OCI-LY3 (cell line): ENCODE data around the gene CA6.

ENCODE experiments used
- H2AFZ ChIP-seq: fragments of 200-600, 300-600 bp; shearing (Covaris generic); 2 replicates; pipeline ENCODE4 v1.6.0; 2014; ENCODE audit warnings: antibody characterized with exemption, low read depth, low read length
- H3K27ac ChIP-seq: fragments of 200-600, 300-600 bp; sonication (generic); 2 replicates; pipeline ENCODE4 v1.5.1; 2014; ENCODE audit warnings: mild to moderate bottlenecking, low read length, moderate library complexity, mixed read lengths
- H3K27me3 ChIP-seq: fragments of 200-600, 300-600 bp; sonication (generic); 2 replicates; pipeline ENCODE4 v1.6.1; 2014; ENCODE audit warnings: low read depth, low read length, mixed read lengths
- H3K36me3 ChIP-seq: fragments of 200-600, 300-600 bp; sonication (generic); replicated peaks from 2 replicates; pipeline ENCODE3; 2014; ENCODE audit warnings: low read depth, low read length, mixed read lengths
- H3K4me1 ChIP-seq: fragments of 300-600, 200-600 bp; sonication (generic); 2 replicates; pipeline ENCODE4 v1.6.1; 2014; ENCODE audit warnings: low read length, mixed read lengths
- H3K4me2 ChIP-seq: fragments of 200-600, 300-600 bp; sonication (generic); 2 replicates; pipeline ENCODE4 v1.6.1; 2014; ENCODE audit warnings: low read length, mixed read lengths
- H3K4me3 ChIP-seq: fragments of 300-600, 200-600 bp; sonication (generic); 2 replicates; pipeline ENCODE4 v1.5.1; 2014; ENCODE audit warnings: antibody characterized with exemption, mild to moderate bottlenecking, low read length, moderate library complexity
- H3K79me2 ChIP-seq: fragments of 300-600, 200-600 bp; shearing (Covaris generic); 2 replicates; pipeline ENCODE4 v1.6.1; 2014; ENCODE audit warnings: mild to moderate bottlenecking, low read length, mixed read lengths
- H3K9ac ChIP-seq: fragments of 300-600, 200-600 bp; shearing (Covaris generic); 2 replicates; pipeline ENCODE4 v1.6.0; 2014; ENCODE audit warnings: mild to moderate bottlenecking, low read length, moderate library complexity
- H3K9me3 ChIP-seq: fragments of 200-600, 300-600 bp; shearing (Covaris generic); 2 replicates; pipeline ENCODE4 v1.6.1; 2014; ENCODE audit warnings: low read length, mixed read lengths; ENCODE audit not compliant: insufficient read depth
- H4K20me1 ChIP-seq: fragments of 200-600, 300-600 bp; sonication (generic); 2 replicates; pipeline ENCODE4 v1.6.1; 2016; ENCODE audit warnings: low read length, mixed read lengths; ENCODE audit not compliant: insufficient read depth
- EZH2phosphoT487 ChIP-seq: fragments of 200-600 bp; shearing (Covaris generic); IDR thresholded peaks from 2 replicates; pipeline ENCODE4 v1.6.1; 2018; ENCODE audit warnings: antibody characterized with exemption, mixed run types, low read depth
- TF ChIP-seq, protein P1 (sequence below): fragments of 200-600, 300-600 bp; sonication (generic); IDR thresholded peaks from 2 replicates; pipeline ENCODE4 v1.5.1; 2014; ENCODE audit warnings: antibody characterized with exemption, low read length, low read depth

CA6 gene

DNA sequence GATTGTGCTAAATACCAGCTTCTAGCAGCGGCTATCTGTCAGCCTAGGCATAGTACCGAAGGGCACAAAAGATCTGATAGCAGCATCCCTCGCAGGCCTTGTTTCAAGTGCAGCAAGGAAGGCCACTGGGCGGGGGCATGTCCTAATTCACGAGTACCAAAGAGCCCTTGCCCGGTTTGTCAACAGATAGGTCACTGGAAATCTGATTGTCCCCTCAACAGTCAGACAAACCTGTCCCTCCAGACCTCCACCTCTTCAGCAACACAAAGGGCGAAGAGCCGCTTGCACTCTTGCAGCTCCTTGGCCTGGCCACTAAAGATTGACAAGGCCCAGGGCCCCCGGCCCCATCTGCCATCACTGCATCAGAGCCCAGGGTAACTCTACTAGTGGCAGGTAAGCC is 22.7 kb upstream of the CA6 start:
- H3K4me1 ChIP-seq: no peaks in the 10 kb centered on the region
- no peak overlapping the region for H3K9ac ChIP-seq
- no peak overlapping the region for H3K4me3 ChIP-seq
- H3K27me3 ChIP-seq: peaks cover 8% of the 10 kb centered on the region; the same call in 1 of the 2 replicates
- no peaks in the 10 kb centered on the region for H4K20me1 ChIP-seq
- TF ChIP-seq EZH2phosphoT487: no peak
- TF ChIP-seq, protein P1, sequence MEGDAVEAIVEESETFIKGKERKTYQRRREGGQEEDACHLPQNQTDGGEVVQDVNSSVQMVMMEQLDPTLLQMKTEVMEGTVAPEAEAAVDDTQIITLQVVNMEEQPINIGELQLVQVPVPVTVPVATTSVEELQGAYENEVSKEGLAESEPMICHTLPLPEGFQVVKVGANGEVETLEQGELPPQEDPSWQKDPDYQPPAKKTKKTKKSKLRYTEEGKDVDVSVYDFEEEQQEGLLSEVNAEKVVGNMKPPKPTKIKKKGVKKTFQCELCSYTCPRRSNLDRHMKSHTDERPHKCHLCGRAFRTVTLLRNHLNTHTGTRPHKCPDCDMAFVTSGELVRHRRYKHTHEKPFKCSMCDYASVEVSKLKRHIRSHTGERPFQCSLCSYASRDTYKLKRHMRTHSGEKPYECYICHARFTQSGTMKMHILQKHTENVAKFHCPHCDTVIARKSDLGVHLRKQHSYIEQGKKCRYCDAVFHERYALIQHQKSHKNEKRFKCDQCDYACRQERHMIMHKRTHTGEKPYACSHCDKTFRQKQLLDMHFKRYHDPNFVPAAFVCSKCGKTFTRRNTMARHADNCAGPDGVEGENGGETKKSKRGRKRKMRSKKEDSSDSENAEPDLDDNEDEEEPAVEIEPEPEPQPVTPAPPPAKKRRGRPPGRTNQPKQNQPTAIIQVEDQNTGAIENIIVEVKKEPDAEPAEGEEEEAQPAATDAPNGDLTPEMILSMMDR: no peak
- no peak overlapping the region for H3K27ac ChIP-seq
- H3K4me2 ChIP-seq: no peak overlapping the region
- H2AFZ ChIP-seq: no peak overlapping the region
- no peaks in the 10 kb centered on the region for H3K9me3 ChIP-seq
- H3K36me3 ChIP-seq: no peaks in the 10 kb centered on the region
- no peaks in the 10 kb centered on the region for H3K79me2 ChIP-seq

GRCh38 chr1:8925406-8925805 is 20.3 kb upstream of the CA6 start:
- Histone ChIP-seq H3K9ac (no peak overlapping the region), H3K4me3 (no peak overlapping the region), H3K4me2 (no peak overlapping the region), H3K79me2 (no peaks in the 10 kb centered on the region), H3K27ac (no peak overlapping the region), H2AFZ (no peak overlapping the region), H3K4me1 (no peaks in the 10 kb centered on the region), H3K27me3 (peaks cover 8% of the 10 kb centered on the region; the same call in 1 of the 2 replicates), H4K20me1 (no peaks in the 10 kb centered on the region), H3K9me3 (no peaks in the 10 kb centered on the region), H3K36me3 (no peaks in the 10 kb centered on the region)
- no peak for TF ChIP-seq EZH2phosphoT487
- TF ChIP-seq, protein P1: no peak

DNA sequence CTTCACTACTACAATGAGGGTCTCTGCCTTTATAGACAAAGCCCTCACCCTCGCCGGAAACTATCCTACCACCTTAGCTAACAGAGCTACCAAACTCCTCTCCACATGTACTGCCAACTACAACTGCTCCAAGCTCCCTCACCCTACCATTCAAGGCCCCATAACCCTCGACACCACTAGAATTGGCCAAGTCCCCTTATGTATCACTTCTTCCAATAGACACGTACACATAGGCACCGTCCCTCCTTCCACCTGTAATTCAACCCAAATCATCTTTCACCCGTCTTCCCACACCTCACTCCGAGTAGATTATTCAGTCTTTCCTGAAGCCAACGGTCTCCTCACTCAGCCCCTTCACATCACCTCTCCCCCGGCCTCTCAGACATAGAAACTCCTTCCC is 19.7 kb upstream of the CA6 start:
- Histone ChIP-seq H3K4me3 (no peak overlapping the region), H2AFZ (no peak overlapping the region), H3K36me3 (no peaks in the 10 kb centered on the region), H3K9ac (no peak overlapping the region), H3K4me2 (no peak overlapping the region), H4K20me1 (no peaks in the 10 kb centered on the region), H3K27me3 (peaks cover 8% of the 10 kb centered on the region; the same call in 1 of the 2 replicates), H3K9me3 (no peaks in the 10 kb centered on the region), H3K27ac (no peak overlapping the region), H3K79me2 (no peaks in the 10 kb centered on the region), H3K4me1 (no peaks in the 10 kb centered on the region)
- TF ChIP-seq, protein P1: no peak
- no peak for TF ChIP-seq EZH2phosphoT487

DNA sequence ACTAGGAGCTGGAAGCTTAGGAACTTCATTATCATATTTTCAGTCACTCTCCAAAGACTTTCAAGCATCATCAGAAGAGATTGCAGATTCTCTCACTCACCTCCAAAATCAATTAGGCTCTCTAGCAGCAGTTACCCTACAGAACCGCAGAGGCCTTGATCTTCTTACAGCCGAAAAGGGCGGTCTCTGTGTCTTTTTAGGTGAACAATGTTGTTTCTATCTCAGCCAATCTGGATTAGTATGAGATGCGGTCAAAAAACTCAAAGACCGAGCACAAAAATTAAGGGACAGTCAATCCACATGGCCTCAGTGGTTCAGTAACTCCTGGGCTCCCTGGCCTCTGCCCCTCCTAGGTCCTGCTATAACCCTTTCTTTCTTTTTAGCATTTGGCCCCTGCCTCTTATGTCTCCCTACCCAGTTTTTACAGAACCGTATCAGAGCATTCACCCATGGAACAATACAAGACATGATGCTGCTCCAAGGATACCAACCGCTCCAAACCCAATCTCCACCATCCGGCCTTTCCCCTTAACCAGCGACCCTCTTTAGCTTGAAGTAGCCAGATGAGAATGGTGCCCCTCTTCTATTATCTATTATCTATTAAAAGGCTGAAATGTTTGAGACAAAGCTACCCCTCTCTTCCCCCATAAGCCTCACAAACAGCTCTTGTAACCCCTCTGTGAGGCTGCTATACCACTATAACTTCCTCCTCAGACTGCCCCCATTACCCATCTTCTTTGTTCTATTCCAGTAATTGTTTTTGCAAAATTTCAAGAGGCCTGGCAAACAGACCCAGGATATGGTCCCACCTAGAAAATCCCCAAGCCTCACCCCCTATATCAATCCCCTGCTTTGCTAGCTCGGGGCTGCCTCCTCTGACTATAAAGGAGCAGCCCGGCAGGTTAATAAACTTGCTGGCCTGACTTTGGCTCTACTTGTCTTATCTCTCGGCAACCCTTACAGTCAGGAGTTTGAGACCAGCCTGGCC is 18.7 kb upstream of the CA6 start:
- Histone ChIP-seq H3K27me3 (peaks cover 8% of the 10 kb centered on the region; the same call in 1 of the 2 replicates), H3K27ac (no peak overlapping the region), H3K79me2 (no peaks in the 10 kb centered on the region), H2AFZ (no peak overlapping the region), H3K9me3 (no peaks in the 10 kb centered on the region), H3K4me3 (no peak overlapping the region), H3K4me2 (no peak overlapping the region), H3K4me1 (no peaks in the 10 kb centered on the region), H3K36me3 (no peaks in the 10 kb centered on the region), H3K9ac (no peak overlapping the region), H4K20me1 (no peaks in the 10 kb centered on the region)
- TF ChIP-seq EZH2phosphoT487: no peak
- TF ChIP-seq, protein P1: no peak
